ENCODE results near the gene MTARC2. TPM values are rescaled to one million over a fixed set of nuclear protein-coding genes. Genes with fewer than 3 reads are reported as not detected.

The MTARC2 gene
- total RNA-seq, 4 donors from 2014 or later = 24.3 to 40.5 (median 31.9) TPM

GRCh38 chr1:220701974-220702373 lies 46.1 kb upstream of the MTARC2 start:
- no peak overlapping the region for H3K27ac ChIP-seq
- H3K4me3 ChIP-seq = no peak overlapping the region
- H3K4me1 ChIP-seq = peaks cover 0 to 10% (median 0%) of the 10 kb centered on the region in 4 donors
- H3K27me3 ChIP-seq = no peaks in the 10 kb centered on the region
- H3K9me3 ChIP-seq = no peaks in the 10 kb centered on the region
- TF ChIP-seq EP300 (IDR thresholded peaks at IDR 0.05) (no peak), POLR2A (IDR thresholded peaks at IDR 0.05) (no peak), CTCF (IDR thresholded peaks at IDR 0.05) (no peak)
- no peak for DNase-seq (ENCODE audit: low spot score in 2 of 2)
- H3K36me3 ChIP-seq = peaks cover 0 to 12% (median 0%) of the 10 kb centered on the region in 3 donors
- WGBS, 2 donors = 78 to 81% methylated on average over 6 of the region's 6 CpGs

- Histone ChIP-seq H3K27ac (no peak overlapping the region), H3K4me1 (peaks cover 0 to 10% (median 0%) of the 10 kb centered on the region in 4 donors), H3K4me3 (no peak overlapping the region), H3K36me3 (peaks cover 0 to 5% (median 0%) of the 10 kb centered on the region in 3 donors), H3K27me3 (no peaks in the 10 kb centered on the region), H3K9me3 (no peaks in the 10 kb centered on the region)
- DNase-seq (ENCODE audit: low spot score in 2 of 2) = no peak
- no peak for TF ChIP-seq EP300 (IDR thresholded peaks at IDR 0.05)
- no peak for TF ChIP-seq POLR2A (IDR thresholded peaks at IDR 0.05)
- TF ChIP-seq CTCF (IDR thresholded peaks at IDR 0.05) = no peak
- WGBS, 2 donors = 60 to 61% methylated on average over 5 of the region's 5 CpGs
These were observed 45.3 kb upstream of the MTARC2 start for GRCh38 chr1:220702733-220703270.

- WGBS, 2 donors = 81 to 92% methylated on average over 4 of the region's 4 CpGs
- H3K27ac ChIP-seq = no peak overlapping the region
- H3K4me3 ChIP-seq = no peak overlapping the region
- DNase-seq (ENCODE audit: low spot score in 2 of 2) = no peak
- H3K36me3 ChIP-seq = peaks cover 0 to under 1% (median 0%) of the 10 kb centered on the region in 3 donors
- H3K4me1 ChIP-seq = peaks cover 0 to 10% (median 0%) of the 10 kb centered on the region in 4 donors
- no peaks in the 10 kb centered on the region for H3K9me3 ChIP-seq
- H3K27me3 ChIP-seq = no peaks in the 10 kb centered on the region
- TF ChIP-seq EP300 (IDR thresholded peaks at IDR 0.05) (no peak), CTCF (IDR thresholded peaks at IDR 0.05) (no peak), POLR2A (IDR thresholded peaks at IDR 0.05) (no peak)
These were observed 44.8 kb upstream of the MTARC2 start for GRCh38 chr1:220703305-220703704.

- Histone ChIP-seq H3K4me1 (peaks cover 0 to 3% (median 0%) of the 10 kb centered on the region in 4 donors), H3K9me3 (no peaks in the 10 kb centered on the region), H3K27ac (no peak overlapping the region), H3K4me3 (no peak overlapping the region), H3K27me3 (no peaks in the 10 kb centered on the region), H3K36me3 (no peaks in the 10 kb centered on the region)
- no peak for DNase-seq (ENCODE audit: low spot score in 2 of 2)
- WGBS, 2 donors = 74 to 84% methylated on average over 7 of the region's 7 CpGs
- no peak for TF ChIP-seq EP300 (IDR thresholded peaks at IDR 0.05)
- no peak for TF ChIP-seq POLR2A (IDR thresholded peaks at IDR 0.05)
- no peak for TF ChIP-seq CTCF (IDR thresholded peaks at IDR 0.05)
These were observed 42.3 kb upstream of the MTARC2 start for GRCh38 chr1:220705782-220706181.

DNA sequence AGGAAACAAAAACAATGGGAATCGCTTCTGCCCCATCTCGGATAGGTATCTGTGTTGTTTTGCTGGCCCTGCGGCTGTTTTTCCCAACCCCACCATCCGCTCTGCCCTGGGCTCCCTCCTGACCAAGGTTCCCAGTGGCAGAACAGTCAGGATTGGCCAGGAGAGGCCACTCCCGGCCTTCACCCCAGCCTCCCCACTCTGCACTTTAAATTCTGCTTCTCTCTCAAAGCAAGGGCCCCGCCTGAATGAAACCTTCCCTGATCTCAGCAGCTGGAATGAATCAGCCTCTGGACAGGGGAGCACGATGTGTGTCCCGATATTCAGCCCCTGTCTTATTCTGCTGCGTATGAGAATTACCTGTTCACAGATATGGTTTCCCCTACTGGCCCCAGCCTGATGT lies 41.6 kb upstream of the MTARC2 start:
- H3K27ac ChIP-seq = no peak overlapping the region
- WGBS, 2 donors = 66 to 74% methylated on average over 9 of the region's 9 CpGs
- no peaks in the 10 kb centered on the region for H3K36me3 ChIP-seq

More for the DNA sequence above, 41.6 kb upstream of the MTARC2 start:
- no peak overlapping the region for H3K4me3 ChIP-seq
- H3K9me3 ChIP-seq = no peaks in the 10 kb centered on the region
- TF ChIP-seq CTCF (IDR thresholded peaks at IDR 0.05) = no peak
- TF ChIP-seq POLR2A (IDR thresholded peaks at IDR 0.05) = no peak
- TF ChIP-seq EP300 (IDR thresholded peaks at IDR 0.05) = no peak
- no peak for DNase-seq (ENCODE audit: low spot score in 2 of 2)
- H3K4me1 ChIP-seq = no peaks in the 10 kb centered on the region
- no peaks in the 10 kb centered on the region for H3K27me3 ChIP-seq
